ENCODE results near the gene HERC3. TPM values are rescaled to one million over a fixed set of nuclear protein-coding genes. Genes with fewer than 3 reads are reported as not detected.
A peak's percentile ranks its signal among the peaks of the same experiment; 100 is the strongest.

Gene HERC3
- total RNA-seq, 1 donor: 15.6 TPM

DNA sequence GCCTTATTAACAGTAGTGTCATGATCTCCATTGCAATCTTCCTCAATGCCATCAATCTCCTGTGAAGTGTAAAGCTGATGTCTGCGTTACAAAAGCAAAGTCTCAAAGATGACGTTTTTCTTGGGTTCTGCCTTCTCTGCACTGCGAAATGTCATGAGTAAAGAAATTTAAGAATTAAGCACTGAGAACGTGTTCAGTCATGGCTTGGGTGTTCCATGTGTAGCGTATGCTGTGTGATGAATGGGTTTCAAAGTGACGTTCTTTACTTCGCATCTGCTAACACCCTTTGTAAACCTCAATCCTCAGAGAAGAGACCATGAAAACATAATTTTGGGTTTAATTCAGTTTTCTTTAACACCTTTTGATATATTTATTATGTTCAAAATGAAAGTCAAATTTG, 104.3 kb downstream of the HERC3 start:
- peaks cover 7% of the 10 kb centered on the region for H3K4me1 ChIP-seq (ENCODE audit: insufficient read depth, low read length)
- no peaks in the 10 kb centered on the region for H4K20me1 ChIP-seq (ENCODE audit: insufficient read depth, low read length)
- TF ChIP-seq, protein P1, sequence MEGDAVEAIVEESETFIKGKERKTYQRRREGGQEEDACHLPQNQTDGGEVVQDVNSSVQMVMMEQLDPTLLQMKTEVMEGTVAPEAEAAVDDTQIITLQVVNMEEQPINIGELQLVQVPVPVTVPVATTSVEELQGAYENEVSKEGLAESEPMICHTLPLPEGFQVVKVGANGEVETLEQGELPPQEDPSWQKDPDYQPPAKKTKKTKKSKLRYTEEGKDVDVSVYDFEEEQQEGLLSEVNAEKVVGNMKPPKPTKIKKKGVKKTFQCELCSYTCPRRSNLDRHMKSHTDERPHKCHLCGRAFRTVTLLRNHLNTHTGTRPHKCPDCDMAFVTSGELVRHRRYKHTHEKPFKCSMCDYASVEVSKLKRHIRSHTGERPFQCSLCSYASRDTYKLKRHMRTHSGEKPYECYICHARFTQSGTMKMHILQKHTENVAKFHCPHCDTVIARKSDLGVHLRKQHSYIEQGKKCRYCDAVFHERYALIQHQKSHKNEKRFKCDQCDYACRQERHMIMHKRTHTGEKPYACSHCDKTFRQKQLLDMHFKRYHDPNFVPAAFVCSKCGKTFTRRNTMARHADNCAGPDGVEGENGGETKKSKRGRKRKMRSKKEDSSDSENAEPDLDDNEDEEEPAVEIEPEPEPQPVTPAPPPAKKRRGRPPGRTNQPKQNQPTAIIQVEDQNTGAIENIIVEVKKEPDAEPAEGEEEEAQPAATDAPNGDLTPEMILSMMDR (IDR thresholded peaks at IDR 0.05; ENCODE audit: extremely low read depth, low read depth, low read length): no peak
- DNase-seq (ENCODE audit: insufficient read length, low spot score, missing footprints): no peak
- no peaks in the 10 kb centered on the region for H3K36me3 ChIP-seq (ENCODE audit: insufficient read depth, low read length)
- peaks cover 8% of the 10 kb centered on the region for H3K79me2 ChIP-seq (ENCODE audit: insufficient read depth, low read length)
- H2AFZ ChIP-seq (ENCODE audit: low read length): peak overlapping the region; percentile 7
- H3K27ac ChIP-seq (ENCODE audit: low read depth, low read length): peak overlapping the region; percentile 87
- H3K27me3 ChIP-seq (ENCODE audit: insufficient read depth, low read length): no peaks in the 10 kb centered on the region
- H3K4me3 ChIP-seq (ENCODE audit: insufficient read depth, low read length): peak overlapping the region; percentile 85
- peak overlapping the region; percentile 79 for H3K4me2 ChIP-seq (ENCODE audit: insufficient read depth, low read length)
- H3K9me3 ChIP-seq (ENCODE audit: low read depth, low read length): no peaks in the 10 kb centered on the region

- H2AFZ ChIP-seq (ENCODE audit: low read length): peak overlapping the region; percentile 83
- no peaks in the 10 kb centered on the region for H3K36me3 ChIP-seq (ENCODE audit: insufficient read depth, low read length)
- peaks cover 8% of the 10 kb centered on the region for H3K79me2 ChIP-seq (ENCODE audit: insufficient read depth, low read length)
- no peaks in the 10 kb centered on the region for H3K9me3 ChIP-seq (ENCODE audit: low read depth, low read length)
- H3K4me1 ChIP-seq (ENCODE audit: insufficient read depth, low read length): peaks cover 7% of the 10 kb centered on the region
- H4K20me1 ChIP-seq (ENCODE audit: insufficient read depth, low read length): no peaks in the 10 kb centered on the region
- H3K4me3 ChIP-seq (ENCODE audit: insufficient read depth, low read length): peak overlapping the region; percentile 85
- no peak for DNase-seq (ENCODE audit: insufficient read length, low spot score, missing footprints)
- H3K27me3 ChIP-seq (ENCODE audit: insufficient read depth, low read length): no peaks in the 10 kb centered on the region
- H3K4me2 ChIP-seq (ENCODE audit: insufficient read depth, low read length): peak overlapping the region; percentile 79
- TF ChIP-seq, protein P1 (IDR thresholded peaks at IDR 0.05; ENCODE audit: extremely low read depth, low read depth, low read length): no peak
- H3K27ac ChIP-seq (ENCODE audit: low read depth, low read length): peak overlapping the region; percentile 87
Measured at GRCh38 chr4:88697141-88697540, 104.9 kb downstream of the HERC3 start.

GRCh38 chr4:88697588-88698329, 105.5 kb downstream of the HERC3 start, which contains the start of gene NAP1L5:
NAP1L5 (minus strand) TSS chr4:88697829; CDS start chr4:88697754, 75 bp downstream.
- peak; percentile 87 for DNase-seq (ENCODE audit: insufficient read length, low spot score, missing footprints)
- Histone ChIP-seq H3K4me3 (ENCODE audit: insufficient read depth, low read length) (peak within 1 kb of the TSS; percentile 85), H3K9me3 (ENCODE audit: low read depth, low read length) (no peaks in the 10 kb centered on the region), H3K79me2 (ENCODE audit: insufficient read depth, low read length) (peaks cover 8% of the 10 kb centered on the region), H3K4me1 (ENCODE audit: insufficient read depth, low read length) (peaks cover 7% of the 10 kb centered on the region), H3K27ac (ENCODE audit: low read depth, low read length) (peak within 1 kb of the TSS; percentile 87), H4K20me1 (ENCODE audit: insufficient read depth, low read length) (no peaks in the 10 kb centered on the region), H3K4me2 (ENCODE audit: insufficient read depth, low read length) (peak within 1 kb of the TSS; percentile 79), H2AFZ (ENCODE audit: low read length) (peak within 1 kb of the TSS; percentile 83), H3K36me3 (ENCODE audit: insufficient read depth, low read length) (no peaks in the 10 kb centered on the region), H3K27me3 (ENCODE audit: insufficient read depth, low read length) (no peaks in the 10 kb centered on the region)
- TF ChIP-seq, protein P1 (IDR thresholded peaks at IDR 0.05; ENCODE audit: extremely low read depth, low read depth, low read length): no peak

DNA sequence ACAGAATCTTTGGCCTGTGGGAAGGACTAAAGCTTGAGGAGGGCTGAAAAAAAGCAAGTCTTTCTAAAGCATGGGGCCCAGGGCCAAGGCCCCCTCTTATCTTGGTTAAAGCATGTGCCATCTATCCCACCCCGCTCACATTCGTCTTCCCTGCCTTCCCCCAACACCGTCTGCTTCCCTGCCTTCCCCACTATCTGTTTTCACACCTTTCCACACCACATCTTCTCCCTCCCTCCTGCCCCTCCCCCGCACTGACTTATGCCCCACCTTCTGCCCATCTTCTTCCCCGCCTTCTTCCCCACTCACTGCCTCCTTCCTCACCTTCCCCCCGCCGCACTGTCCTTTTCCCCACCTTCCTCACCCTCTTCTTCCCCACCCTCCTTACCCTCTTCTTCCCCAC, 106.2 kb downstream of the HERC3 start:
- TF ChIP-seq, protein P1 (IDR thresholded peaks at IDR 0.05; ENCODE audit: extremely low read depth, low read depth, low read length): no peak

More for the DNA sequence above, 106.2 kb downstream of the HERC3 start:
- no peaks in the 10 kb centered on the region for H3K9me3 ChIP-seq (ENCODE audit: low read depth, low read length)
- H3K79me2 ChIP-seq (ENCODE audit: insufficient read depth, low read length): peaks cover 8% of the 10 kb centered on the region
- H4K20me1 ChIP-seq (ENCODE audit: insufficient read depth, low read length): no peaks in the 10 kb centered on the region
- H3K4me3 ChIP-seq (ENCODE audit: insufficient read depth, low read length): no peak overlapping the region
- peak overlapping the region; percentile 87 for H3K27ac ChIP-seq (ENCODE audit: low read depth, low read length)
- no peak for DNase-seq (ENCODE audit: insufficient read length, low spot score, missing footprints)
- no peaks in the 10 kb centered on the region for H3K36me3 ChIP-seq (ENCODE audit: insufficient read depth, low read length)
- no peak overlapping the region for H2AFZ ChIP-seq (ENCODE audit: low read length)
- H3K4me2 ChIP-seq (ENCODE audit: insufficient read depth, low read length): no peak overlapping the region
- H3K4me1 ChIP-seq (ENCODE audit: insufficient read depth, low read length): peaks cover 7% of the 10 kb centered on the region
- H3K27me3 ChIP-seq (ENCODE audit: insufficient read depth, low read length): no peaks in the 10 kb centered on the region

Data from osteoblast (primary cell).